ENCODE results near the gene PCDHGC3. TPM values are rescaled to one million over a fixed set of nuclear protein-coding genes. Genes with fewer than 3 reads are reported as not detected.
A peak's percentile ranks its signal among the peaks of the same experiment; 100 is the strongest.

The PCDHGC3 gene
- total and polyA plus RNA-seq, 12 donors = 8.7 to 112 (median 77.6) TPM

GRCh38 chr5:141476132-141476911 is 556 bp downstream of the PCDHGC3 start:
- peak; percentile 52 to 82 (median 68) for DNase-seq
- peak overlapping the region; percentile 71 to 94 (median 82) for H3K27ac ChIP-seq
- 1 to 3% (median 2%) methylated on average over 15 to 58 of the region's 58 CpGs for WGBS, 4 donors
- TF ChIP-seq, protein P1, sequence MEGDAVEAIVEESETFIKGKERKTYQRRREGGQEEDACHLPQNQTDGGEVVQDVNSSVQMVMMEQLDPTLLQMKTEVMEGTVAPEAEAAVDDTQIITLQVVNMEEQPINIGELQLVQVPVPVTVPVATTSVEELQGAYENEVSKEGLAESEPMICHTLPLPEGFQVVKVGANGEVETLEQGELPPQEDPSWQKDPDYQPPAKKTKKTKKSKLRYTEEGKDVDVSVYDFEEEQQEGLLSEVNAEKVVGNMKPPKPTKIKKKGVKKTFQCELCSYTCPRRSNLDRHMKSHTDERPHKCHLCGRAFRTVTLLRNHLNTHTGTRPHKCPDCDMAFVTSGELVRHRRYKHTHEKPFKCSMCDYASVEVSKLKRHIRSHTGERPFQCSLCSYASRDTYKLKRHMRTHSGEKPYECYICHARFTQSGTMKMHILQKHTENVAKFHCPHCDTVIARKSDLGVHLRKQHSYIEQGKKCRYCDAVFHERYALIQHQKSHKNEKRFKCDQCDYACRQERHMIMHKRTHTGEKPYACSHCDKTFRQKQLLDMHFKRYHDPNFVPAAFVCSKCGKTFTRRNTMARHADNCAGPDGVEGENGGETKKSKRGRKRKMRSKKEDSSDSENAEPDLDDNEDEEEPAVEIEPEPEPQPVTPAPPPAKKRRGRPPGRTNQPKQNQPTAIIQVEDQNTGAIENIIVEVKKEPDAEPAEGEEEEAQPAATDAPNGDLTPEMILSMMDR (IDR thresholded peaks at IDR 0.05) = no peak
- TF ChIP-seq POLR2A (IDR thresholded peaks at IDR 0.05) = peak in 1 of 2 donors; percentile 4
- intact Hi-C loops (cut with DNase I) = loop anchor here (5.0 kb wide), 1 partner anchor 41 kb away; no protein-coding TSS in a partner anchor
- H3K4me1 ChIP-seq (replicated peaks in 1 of 2) = peaks cover 5 to 42% of the 10 kb centered on the region in 2 donors
- peak overlapping the region; percentile 45 to 88 (median 64) for H3K4me3 ChIP-seq
- H3K36me3 ChIP-seq (replicated peaks in 1 of 2) = no peaks in the 10 kb centered on the region
- no peaks in the 10 kb centered on the region for H3K27me3 ChIP-seq
- H3K9me3 ChIP-seq (replicated peaks in 1 of 3) = no peaks in the 10 kb centered on the region

- DNase-seq = no peak
- intact Hi-C loops (cut with DNase I) = loop anchor here (5.0 kb wide), 1 partner anchor 40 kb away; no protein-coding TSS in a partner anchor
- H3K4me1 ChIP-seq (replicated peaks in 1 of 2) = peaks cover 5 to 42% of the 10 kb centered on the region in 2 donors
Measured at GRCh38 chr5:141477044-141477575, 1.3 kb downstream of the PCDHGC3 start.

DNA sequence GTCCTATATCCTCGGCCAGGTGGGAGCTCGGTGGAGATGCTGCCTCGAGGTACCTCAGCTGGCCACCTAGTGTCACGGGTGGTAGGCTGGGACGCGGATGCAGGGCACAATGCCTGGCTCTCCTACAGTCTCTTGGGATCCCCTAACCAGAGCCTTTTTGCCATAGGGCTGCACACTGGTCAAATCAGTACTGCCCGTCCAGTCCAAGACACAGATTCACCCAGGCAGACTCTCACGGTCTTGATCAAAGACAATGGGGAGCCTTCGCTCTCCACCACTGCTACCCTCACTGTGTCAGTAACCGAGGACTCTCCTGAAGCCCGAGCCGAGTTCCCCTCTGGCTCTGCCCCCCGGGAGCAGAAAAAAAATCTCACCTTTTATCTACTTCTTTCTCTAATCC is 2.0 kb downstream of the PCDHGC3 start:
- TF ChIP-seq, protein P1 (IDR thresholded peaks at IDR 0.05) = no peak
- no peak for TF ChIP-seq POLR2A (IDR thresholded peaks at IDR 0.05)
- Histone ChIP-seq H3K4me1 (replicated peaks in 1 of 2) (peaks cover 5 to 42% of the 10 kb centered on the region in 2 donors), H3K36me3 (replicated peaks in 1 of 2) (no peaks in the 10 kb centered on the region), H3K27ac (peak overlapping the region in 1 of 5 donors; percentile 89), H3K4me3 (peak overlapping the region in 1 of 4 donors; percentile 88), H3K9me3 (replicated peaks in 1 of 3) (no peaks in the 10 kb centered on the region), H3K27me3 (no peaks in the 10 kb centered on the region)
- no peak for DNase-seq
- intact Hi-C loops (cut with DNase I) = loop anchor here (1.0 to 5.0 kb wide), 2 partner anchors 9 to 39 kb away; no protein-coding TSS in a partner anchor
- 53 to 67% (median 60%) methylated on average over 6 to 13 of the region's 13 CpGs for WGBS, 4 donors

More at GRCh38 chr5:141477044-141477575, 1.3 kb downstream of the PCDHGC3 start:
- TF ChIP-seq, protein P1 (IDR thresholded peaks at IDR 0.05) = no peak
- no peak for TF ChIP-seq POLR2A (IDR thresholded peaks at IDR 0.05)
- 39 to 65% (median 43%) methylated on average over 14 to 24 of the region's 24 CpGs for WGBS, 4 donors
- peak overlapping the region in 3 of 5 donors; percentile 71 to 94 (median 89) for H3K27ac ChIP-seq
- no peaks in the 10 kb centered on the region for H3K27me3 ChIP-seq
- no peaks in the 10 kb centered on the region for H3K36me3 ChIP-seq (replicated peaks in 1 of 2)
- H3K9me3 ChIP-seq (replicated peaks in 1 of 3) = no peaks in the 10 kb centered on the region
- peak overlapping the region in 2 of 4 donors; percentile 45 to 88 for H3K4me3 ChIP-seq

- no peaks in the 10 kb centered on the region for H3K36me3 ChIP-seq (replicated peaks in 1 of 2)
- H3K4me3 ChIP-seq = peak overlapping the region in 1 of 4 donors; percentile 14
- DNase-seq = no peak
- no peak overlapping the region for H3K27ac ChIP-seq
- TF ChIP-seq, protein P1 (IDR thresholded peaks at IDR 0.05) = no peak
- no peak for TF ChIP-seq POLR2A (IDR thresholded peaks at IDR 0.05)
- H3K27me3 ChIP-seq = no peaks in the 10 kb centered on the region
- WGBS, 4 donors = 47 to 61% (median 54%) methylated on average over 15 to 20 of the region's 20 CpGs
- intact Hi-C loops (cut with DNase I) = loop anchor here (1.0 to 5.0 kb wide), 2 partner anchors 9 to 39 kb away; no protein-coding TSS in a partner anchor
- H3K9me3 ChIP-seq (replicated peaks in 1 of 3) = no peaks in the 10 kb centered on the region
- H3K4me1 ChIP-seq (replicated peaks in 1 of 2) = peaks cover 5 to 43% of the 10 kb centered on the region in 2 donors
Measured at GRCh38 chr5:141478321-141478945, 2.7 kb downstream of the PCDHGC3 start.

All from adrenal gland (tissue), 12 donors.